A549 (cell line): ENCODE measurements around the gene RPN2. TPM values are rescaled to one million over a fixed set of nuclear protein-coding genes. Genes with fewer than 3 reads are reported as not detected.

ENCODE experiments used
- ATAC-seq, 2 experiments: fragments of 200-7000 bp in 1 of 2; fragments of >200 bp in 1 of 2; cut with Nextera tagmentation in 1 of 2; cut with Tn5 transposase in 1 of 2; 3 replicates each; pipeline versions ENCODE4 v1.8.0 to v1.9.1; 2018 to 2020; ENCODE audit warnings: mild to moderate bottlenecking in 1 of 2, moderate library complexity in 1 of 2
- CTCF ChIA-PET: fragments of 300-600 bp; sonication (Branson Sonifier 250); formaldehyde crosslinking; extraction: SDS; loops from one replicate; lab custom pipeline; 2021; ENCODE audit warnings: antibody characterized with exemption, inconsistent platforms; lab: Yijun Ruan, JAX
- POLR2A ChIA-PET: fragments of 350-600 bp; formaldehyde crosslinking; extraction: SDS; loops from one replicate; lab custom pipeline; 2021; ENCODE audit warnings: antibody characterized with exemption, inconsistent platforms; lab: Yijun Ruan, JAX
- DNase-seq, 2 experiments: peaks; one replicate each; pipeline versions ENCODE4 v3.0.0 to v3.0.0-alpha.2; 2011 to 2016; ENCODE audit warnings: low read depth in 1 of 2, low spot score in 1 of 2
- FAIRE-seq: peaks from 2 replicates; lab custom pipeline; 2011; peaks lifted over from hg19 to GRCh38; lab: Jason Lieb, UNC
- H3K27ac ChIP-seq, 2 experiments: fragments of >200 bp; sonication (Bioruptor Twin); formaldehyde crosslinking; 3 replicates each; pipeline ENCODE4 v1.5.1; 2016 to 2017
- H3K4me1 ChIP-seq: fragments of >200 bp; sonication (Bioruptor Twin); formaldehyde crosslinking; 3 replicates; pipeline ENCODE4 v1.6.1; 2016
- H3K4me2 ChIP-seq: fragments of >200 bp; sonication (Bioruptor Twin); formaldehyde crosslinking; 3 replicates; pipeline ENCODE4 v1.6.1; 2016
- H3K4me3 ChIP-seq: fragments of >200 bp; sonication (Bioruptor Twin); formaldehyde crosslinking; 3 replicates; pipeline ENCODE4 v1.5.1; 2016
- H3K9me3 ChIP-seq: fragments of >200 bp; sonication (Bioruptor Twin); formaldehyde crosslinking; 3 replicates; pipeline ENCODE4 v1.6.1; 2016
- ATOH8 ChIP-seq: fragments of 250-450 bp; sonication (Bioruptor Pico); IDR thresholded peaks from 2 replicates; pipeline ENCODE4 v1.5.0; 2020; ENCODE audit warnings: low read depth, mild to moderate bottlenecking, moderate library complexity
- BHLHE40 ChIP-seq: IDR thresholded peaks from 2 replicates; pipeline ENCODE4 v1.6.1; 2012; ENCODE audit warnings: low read depth, low read length, inconsistent platforms
- CBX8 ChIP-seq: fragments of 200-600 bp; sonication (generic); IDR thresholded peaks from 2 replicates; pipeline ENCODE4 v1.6.1; 2016
- CEBPB ChIP-seq, 2 experiments: fragments of >200 bp in 1 of 2; sonication (Bioruptor Twin) in 1 of 2; formaldehyde crosslinking in 1 of 2; IDR thresholded peaks; 2 replicates each; pipeline ENCODE4 v1.6.1; 2012 to 2016
- CHD2 ChIP-seq: fragments of 150-350 bp; IDR thresholded peaks from 2 replicates; pipeline ENCODE4 v1.6.1; 2014; ENCODE audit warnings: low read length; ENCODE audit not compliant: partially characterized antibody
- EHMT2 ChIP-seq: fragments of 200-600 bp; sonication (generic); IDR thresholded peaks from 2 replicates; pipeline ENCODE4 v1.6.1; 2016; ENCODE audit warnings: antibody characterized with exemption, low read depth, mild to moderate bottlenecking, moderate library complexity
- ELK1 ChIP-seq: fragments of 150-350 bp; IDR thresholded peaks from 2 replicates; pipeline ENCODE4 v1.6.1; 2014; ENCODE audit warnings: low read depth, mild to moderate bottlenecking, low read length
- EP300 ChIP-seq, 2 experiments: fragments of >200 bp; sonication (Bioruptor Twin); formaldehyde crosslinking; IDR thresholded peaks; 2 replicates in 1 of 2; 3 replicates in 1 of 2; pipeline ENCODE4 v1.6.1; 2016 to 2017
- ESRRA ChIP-seq: fragments of 150-350 bp; IDR thresholded peaks from 2 replicates; pipeline ENCODE4 v1.6.1; 2014; ENCODE audit warnings: mild to moderate bottlenecking, low read length, borderline replicate concordance
- FOSB ChIP-seq: fragments of 250-450 bp; sonication (Bioruptor Pico); IDR thresholded peaks from 2 replicates; pipeline ENCODE4 v1.5.0; 2020; ENCODE audit warnings: mild to moderate bottlenecking, moderate library complexity
- GATA3 ChIP-seq: IDR thresholded peaks from 2 replicates; pipeline ENCODE4 v1.6.1; 2012; ENCODE audit warnings: borderline replicate concordance
- HES2 ChIP-seq: fragments of >200 bp; sonication (Bioruptor Twin); formaldehyde crosslinking; IDR thresholded peaks from 2 replicates; pipeline ENCODE4 v1.6.1; 2016
- HOXB13 ChIP-seq: fragments of 250-450 bp; sonication (Bioruptor Pico); IDR thresholded peaks from 2 replicates; pipeline ENCODE4 v1.5.0; 2020; ENCODE audit warnings: low read depth, mild to moderate bottlenecking, moderate library complexity
- JUNB ChIP-seq: fragments of >200 bp; sonication (Bioruptor Twin); formaldehyde crosslinking; IDR thresholded peaks from 2 replicates; pipeline ENCODE4 v1.6.1; 2016
- KDM1A ChIP-seq: fragments of 200-600 bp; sonication (generic); IDR thresholded peaks from 2 replicates; pipeline ENCODE4 v1.6.1; 2016; ENCODE audit warnings: low read depth, mild to moderate bottlenecking
- MAX ChIP-seq: IDR thresholded peaks from 2 replicates; pipeline ENCODE4 v1.6.1; 2012
- NR3C1 ChIP-seq: fragments of >200 bp; sonication (Bioruptor Twin); formaldehyde crosslinking; IDR thresholded peaks from 3 replicates; pipeline ENCODE4 v1.6.1; 2017
- RARB ChIP-seq: fragments of 250-450 bp; sonication (Bioruptor Pico); IDR thresholded peaks from 2 replicates; pipeline ENCODE4 v1.8.0; 2021; ENCODE audit warnings: mild to moderate bottlenecking, moderate library complexity
- SMC3 ChIP-seq: fragments of >200 bp; sonication (Bioruptor Twin); formaldehyde crosslinking; IDR thresholded peaks from 3 replicates; pipeline ENCODE4 v1.6.1; 2018; ENCODE audit warnings: inconsistent platforms
- ZC3H11A ChIP-seq: fragments of 450-650 bp; IDR thresholded peaks from 2 replicates; pipeline ENCODE4 v1.6.1; 2014; ENCODE audit warnings: antibody characterized with exemption, mild to moderate bottlenecking
- WGBS: methylation state at CpG from one replicate; pipeline ENCODE4 v1.1.6; 2017; ENCODE audit errors: missing lambda C conversion rate; 5-methylcytosine and 5-hydroxymethylcytosine counted together
- polyA plus RNA-seq, 4 experiments: library from polyadenylated mRNA; depleted of rRNA in 3 of 4; stranded (reverse); fragments of >200 nt; fragmentation: RNase III in 1 of 4; extraction: RNeasy Plus Mini Kit Qiagen cat#74134 plus additional on column Dnase treatment in 1 of 4; gene quantifications; 2 replicates in 3 of 4; 3 replicates in 1 of 4; pipeline ENCODE4 v1.2.3, GENCODE V29; 2011 to 2017

RPN2 gene
- polyA plus RNA-seq, 2 of the 4 experiments (the other 2 are of a cell fraction) = 282 to 391 TPM

GRCh38 chr20:37257988-37258387 is 78.9 kb downstream of the RPN2 start:
- no peak for DNase-seq
- H3K9me3 ChIP-seq = no peaks in the 10 kb centered on the region
- CTCF ChIA-PET = interaction anchor here (1.1 to 3.4 kb wide), 3 partner anchors 11 to 306 kb away, joined by 3 to 23 read pairs (median 17); no protein-coding TSS in a partner anchor
- no peaks in the 10 kb centered on the region for H3K4me1 ChIP-seq
- TF ChIP-seq ZC3H11A (no peak), ESRRA (no peak), FOSB (CRISPR knock-in tag) (no peak), EP300 (IDR thresholded peaks at IDR 0.05) (no peak)
- TF ChIP-seq, all 56 proteins: peak for 0
- Histone ChIP-seq H3K4me2 (no peak overlapping the region), H3K4me3 (no peak overlapping the region), H3K27ac (no peak overlapping the region)
- POLR2A ChIA-PET = no interaction called here
- ATAC-seq (no peak; a peak in 1 of 6 replicates), FAIRE-seq (no peak)
- WGBS = 67% methylated on average over 6 of the region's 9 CpGs

GRCh38 chr20:37259031-37259430 is 79.9 kb downstream of the RPN2 start:
- ChIA-PET CTCF (interaction anchor here (1.1 to 3.1 kb wide), 6 partner anchors 9 to 305 kb away, joined by 3 to 27 read pairs (median 6); no protein-coding TSS in a partner anchor), POLR2A (no interaction called here)
- Histone ChIP-seq H3K4me3 (no peak overlapping the region), H3K9me3 (no peaks in the 10 kb centered on the region), H3K4me2 (no peak overlapping the region), H3K27ac (no peak overlapping the region), H3K4me1 (no peaks in the 10 kb centered on the region)
- no peak for FAIRE-seq
- TF ChIP-seq CHD2 = no peak
- no peak for TF ChIP-seq EHMT2
- no peak for TF ChIP-seq HES2
- no peak for TF ChIP-seq GATA3
- WGBS = 66% methylated on average over 11 of the region's 11 CpGs
- no peak for ATAC-seq
- DNase-seq = no peak

GRCh38 chr20:37259865-37260264 is 80.7 kb downstream of the RPN2 start:
- Histone ChIP-seq H3K4me2 (no peak overlapping the region), H3K4me3 (no peak overlapping the region), H3K4me1 (no peaks in the 10 kb centered on the region), H3K9me3 (no peaks in the 10 kb centered on the region), H3K27ac (no peak overlapping the region)
- ChIA-PET POLR2A (no interaction called here), CTCF (interaction anchor here (1.0 to 3.1 kb wide), 5 partner anchors 8 to 784 kb away, joined by 3 to 27 read pairs (median 6); no protein-coding TSS in a partner anchor)
- FAIRE-seq = no peak
- no peak for DNase-seq
- ATAC-seq = no peak
- no peak for TF ChIP-seq RARB
- TF ChIP-seq ESRRA = no peak
- no peak for TF ChIP-seq NR3C1
- no peak for TF ChIP-seq SMC3
- TF ChIP-seq CBX8 = no peak
- TF ChIP-seq MAX = no peak
- TF ChIP-seq ELK1 = no peak
- no peak for TF ChIP-seq CEBPB (IDR thresholded peaks at IDR 0.05)
- TF ChIP-seq ATOH8 = no peak
- WGBS = 42% methylated on average over 3 of the region's 3 CpGs

GRCh38 chr20:37260923-37261322 is 81.8 kb downstream of the RPN2 start:
- DNase-seq (no peak), ATAC-seq (no peak), FAIRE-seq (no peak)
- WGBS = 67% methylated on average over 4 of the region's 4 CpGs
- Histone ChIP-seq H3K27ac (no peak overlapping the region), H3K4me1 (no peaks in the 10 kb centered on the region), H3K9me3 (no peaks in the 10 kb centered on the region), H3K4me3 (no peak overlapping the region), H3K4me2 (no peak overlapping the region)
- ChIA-PET POLR2A (no interaction called here), CTCF (interaction anchor here (0.8 to 3.1 kb wide), 4 partner anchors 9 to 274 kb away, joined by 3 to 27 read pairs (median 10); no protein-coding TSS in a partner anchor)
- TF ChIP-seq BHLHE40 (no peak), JUNB (no peak), ATOH8 (no peak), FOSB (CRISPR knock-in tag) (no peak), KDM1A (no peak), HOXB13 (CRISPR knock-in tag) (no peak)
